Measurements from ENCODE around the gene PTAFR. TPM values are rescaled to one million over a fixed set of nuclear protein-coding genes. Genes with fewer than 3 reads are reported as not detected.

The PTAFR gene
- total and polyA plus RNA-seq, 8 donors: 0.45 to 3.5 (median 1.9) TPM; not detected in 1

DNA sequence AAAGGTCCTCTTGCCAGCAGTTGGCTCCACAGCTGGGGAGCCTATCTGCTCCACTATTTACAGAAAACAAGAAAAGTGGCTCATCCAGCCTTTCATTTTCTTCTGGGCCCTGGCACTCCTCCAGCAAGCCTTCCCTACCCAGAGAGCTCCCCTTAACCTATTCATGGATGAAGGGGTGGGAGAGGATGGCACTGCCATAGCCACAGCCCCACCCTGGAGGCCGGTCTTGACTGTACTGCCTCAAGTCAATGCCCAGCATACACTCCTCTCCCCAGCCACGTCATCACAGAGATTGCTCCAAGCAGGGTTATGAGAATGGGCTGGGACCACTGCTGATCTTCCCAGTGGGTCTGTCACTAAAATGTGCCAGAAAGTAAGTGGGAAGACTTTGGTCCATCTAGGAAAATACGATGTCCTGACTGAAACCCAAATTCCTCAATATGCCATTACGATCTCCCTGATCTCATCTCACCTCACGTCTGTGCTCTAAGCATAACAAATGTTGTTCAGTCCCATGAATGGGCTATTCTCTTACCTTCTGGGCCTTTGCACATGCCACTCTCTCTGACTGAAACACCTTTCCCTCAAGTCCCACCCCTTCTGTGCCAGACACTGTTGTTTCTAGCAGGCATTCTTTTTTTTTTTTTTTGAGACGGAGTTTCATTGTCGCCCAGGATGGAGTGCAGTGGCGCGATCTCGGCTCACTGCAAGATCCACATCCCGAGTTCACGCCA, 21.4 kb upstream of the PTAFR start:
- no peak for DNase-seq
- peaks cover 36 to 62% (median 57%) of the 10 kb centered on the region in 4 donors for H3K36me3 ChIP-seq
- no peaks in the 10 kb centered on the region for H3K9me3 ChIP-seq
- no peaks in the 10 kb centered on the region for H3K27me3 ChIP-seq
- peaks cover 0 to 34% (median 10%) of the 10 kb centered on the region in 4 donors for H3K4me1 ChIP-seq
- TF ChIP-seq POLR2A (IDR thresholded peaks at IDR 0.05) (no peak), EP300 (IDR thresholded peaks at IDR 0.05) (no peak), POLR2AphosphoS5 (IDR thresholded peaks at IDR 0.05) (no peak)
- TF ChIP-seq, protein P1, sequence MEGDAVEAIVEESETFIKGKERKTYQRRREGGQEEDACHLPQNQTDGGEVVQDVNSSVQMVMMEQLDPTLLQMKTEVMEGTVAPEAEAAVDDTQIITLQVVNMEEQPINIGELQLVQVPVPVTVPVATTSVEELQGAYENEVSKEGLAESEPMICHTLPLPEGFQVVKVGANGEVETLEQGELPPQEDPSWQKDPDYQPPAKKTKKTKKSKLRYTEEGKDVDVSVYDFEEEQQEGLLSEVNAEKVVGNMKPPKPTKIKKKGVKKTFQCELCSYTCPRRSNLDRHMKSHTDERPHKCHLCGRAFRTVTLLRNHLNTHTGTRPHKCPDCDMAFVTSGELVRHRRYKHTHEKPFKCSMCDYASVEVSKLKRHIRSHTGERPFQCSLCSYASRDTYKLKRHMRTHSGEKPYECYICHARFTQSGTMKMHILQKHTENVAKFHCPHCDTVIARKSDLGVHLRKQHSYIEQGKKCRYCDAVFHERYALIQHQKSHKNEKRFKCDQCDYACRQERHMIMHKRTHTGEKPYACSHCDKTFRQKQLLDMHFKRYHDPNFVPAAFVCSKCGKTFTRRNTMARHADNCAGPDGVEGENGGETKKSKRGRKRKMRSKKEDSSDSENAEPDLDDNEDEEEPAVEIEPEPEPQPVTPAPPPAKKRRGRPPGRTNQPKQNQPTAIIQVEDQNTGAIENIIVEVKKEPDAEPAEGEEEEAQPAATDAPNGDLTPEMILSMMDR (IDR thresholded peaks at IDR 0.05): no peak
- intact Hi-C loops (cut with DNase I; ENCODE audit: low total_unique reads): no loop called here
- H3K4me3 ChIP-seq: no peak overlapping the region
- no peak overlapping the region for H3K27ac ChIP-seq
- WGBS, 5 donors: 90 to 94% (median 92%) methylated on average over 11 to 12 of the region's 12 CpGs

DNA sequence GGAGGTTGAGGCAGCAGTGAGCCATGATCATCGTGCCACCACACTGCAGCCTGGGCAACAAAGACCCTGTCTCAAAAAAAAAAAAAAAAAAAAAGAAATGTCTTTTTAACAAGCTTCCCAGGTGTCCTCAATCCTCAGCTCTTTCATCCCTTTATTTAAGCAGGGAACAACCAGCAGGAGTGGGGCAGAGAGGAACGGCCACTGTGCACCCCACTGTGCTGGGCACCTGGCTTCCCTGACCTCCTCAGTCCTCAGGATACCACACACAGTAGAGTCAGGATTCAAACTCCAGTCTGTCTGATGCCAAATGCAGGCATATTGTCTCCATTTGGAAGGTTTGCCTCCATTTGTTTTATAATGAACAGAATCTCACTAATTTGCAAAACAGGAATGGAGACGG, 19.8 kb upstream of the PTAFR start:
- peaks cover 26 to 47% (median 42%) of the 10 kb centered on the region in 4 donors for H3K36me3 ChIP-seq

DNA sequence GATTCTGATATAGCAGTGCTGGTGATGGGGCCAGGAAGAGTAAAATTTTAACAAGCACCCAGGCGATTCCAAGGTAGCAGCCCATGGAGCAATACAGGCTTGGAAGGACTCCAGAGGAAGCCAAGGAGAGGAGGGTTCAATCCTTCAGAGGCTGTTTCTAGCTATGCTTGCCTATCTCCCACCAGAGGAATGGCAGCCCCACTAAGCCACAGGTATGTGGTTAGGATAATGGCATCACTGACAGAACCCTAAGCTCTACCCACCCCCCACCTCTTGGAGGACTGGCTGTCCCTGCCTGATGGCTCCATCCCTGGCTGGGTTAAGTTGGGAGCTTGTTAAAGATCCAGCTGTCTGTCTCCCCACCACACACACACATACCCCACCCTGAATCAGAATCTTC, 19.3 kb upstream of the PTAFR start:
- H3K27ac ChIP-seq: no peak overlapping the region
- 91 to 100% (median 97%) methylated on average over 1 of the region's 1 CpG for WGBS, 5 donors
- no peak for TF ChIP-seq POLR2A (IDR thresholded peaks at IDR 0.05)
- intact Hi-C loops (cut with DNase I; ENCODE audit: low total_unique reads): no loop called here
- no peak overlapping the region for H3K4me3 ChIP-seq
- DNase-seq: no peak
- no peaks in the 10 kb centered on the region for H3K9me3 ChIP-seq
- peaks cover 21 to 41% (median 36%) of the 10 kb centered on the region in 4 donors for H3K36me3 ChIP-seq
- H3K27me3 ChIP-seq: no peaks in the 10 kb centered on the region
- H3K4me1 ChIP-seq: peaks cover 0 to 36% (median 10%) of the 10 kb centered on the region in 4 donors

More for the DNA sequence above, 19.8 kb upstream of the PTAFR start:
- Histone ChIP-seq H3K27ac (no peak overlapping the region), H3K4me1 (peaks cover 0 to 34% (median 10%) of the 10 kb centered on the region in 4 donors), H3K4me3 (no peak overlapping the region), H3K27me3 (no peaks in the 10 kb centered on the region), H3K9me3 (no peaks in the 10 kb centered on the region)
- no peak for TF ChIP-seq POLR2A (IDR thresholded peaks at IDR 0.05)
- TF ChIP-seq, protein P1 (IDR thresholded peaks at IDR 0.05): no peak
- TF ChIP-seq POLR2AphosphoS5 (IDR thresholded peaks at IDR 0.05): no peak
- TF ChIP-seq EP300 (IDR thresholded peaks at IDR 0.05): no peak
- intact Hi-C loops (cut with DNase I; ENCODE audit: low total_unique reads): no loop called here
- no peak for DNase-seq
- WGBS, 5 donors: 70 to 92% (median 84%) methylated on average over 3 of the region's 3 CpGs

DNA sequence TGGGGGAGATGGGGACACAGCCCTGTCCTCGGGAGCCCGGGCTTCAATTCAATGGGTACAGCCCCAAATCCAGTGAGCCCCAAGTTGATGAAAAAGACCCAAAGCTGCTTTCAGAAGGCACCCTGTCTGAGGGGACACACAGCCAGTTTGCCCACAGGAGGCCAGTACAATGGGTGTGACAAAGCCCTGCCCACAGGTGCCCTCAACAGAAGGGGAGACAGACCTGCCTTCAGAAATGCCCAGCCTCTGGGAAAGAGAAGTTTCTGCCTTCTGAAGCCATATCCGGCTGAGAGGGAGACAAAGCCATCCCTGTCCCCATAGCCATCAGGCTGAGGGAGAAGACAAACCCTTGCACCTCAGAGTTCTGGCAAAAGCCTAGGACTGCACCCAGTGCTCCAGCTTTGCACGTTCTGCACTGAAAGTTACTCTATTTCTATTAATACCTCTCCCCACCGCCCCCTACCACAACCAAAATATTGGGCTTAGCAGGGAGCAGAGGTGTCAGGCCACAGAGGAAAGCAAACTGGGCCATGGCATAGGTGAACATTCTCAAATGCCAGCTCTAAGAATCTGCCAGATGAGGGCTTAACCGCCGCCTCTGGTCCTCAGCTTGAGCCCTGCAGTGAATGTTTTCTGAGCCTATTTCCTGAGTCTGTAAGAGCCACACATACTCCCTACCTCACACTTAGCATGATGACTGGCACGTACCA, 18.0 kb upstream of the PTAFR start:
- DNase-seq: no peak
- WGBS, 5 donors: 72 to 83% (median 80%) methylated on average over 8 of the region's 8 CpGs
- TF ChIP-seq, protein P1 (IDR thresholded peaks at IDR 0.05): no peak
- TF ChIP-seq POLR2AphosphoS5 (IDR thresholded peaks at IDR 0.05): no peak
- no peak for TF ChIP-seq EP300 (IDR thresholded peaks at IDR 0.05)
- TF ChIP-seq POLR2A (IDR thresholded peaks at IDR 0.05): no peak
- intact Hi-C loops (cut with DNase I; ENCODE audit: low total_unique reads): no loop called here
- Histone ChIP-seq H3K27me3 (no peaks in the 10 kb centered on the region), H3K4me1 (peaks cover 0 to 33% (median 13%) of the 10 kb centered on the region in 4 donors), H3K36me3 (peaks cover 9 to 28% (median 23%) of the 10 kb centered on the region in 4 donors), H3K27ac (no peak overlapping the region), H3K9me3 (no peaks in the 10 kb centered on the region), H3K4me3 (no peak overlapping the region)
